ENCODE results near the gene ACVR2B.

Gene ACVR2B

DNA sequence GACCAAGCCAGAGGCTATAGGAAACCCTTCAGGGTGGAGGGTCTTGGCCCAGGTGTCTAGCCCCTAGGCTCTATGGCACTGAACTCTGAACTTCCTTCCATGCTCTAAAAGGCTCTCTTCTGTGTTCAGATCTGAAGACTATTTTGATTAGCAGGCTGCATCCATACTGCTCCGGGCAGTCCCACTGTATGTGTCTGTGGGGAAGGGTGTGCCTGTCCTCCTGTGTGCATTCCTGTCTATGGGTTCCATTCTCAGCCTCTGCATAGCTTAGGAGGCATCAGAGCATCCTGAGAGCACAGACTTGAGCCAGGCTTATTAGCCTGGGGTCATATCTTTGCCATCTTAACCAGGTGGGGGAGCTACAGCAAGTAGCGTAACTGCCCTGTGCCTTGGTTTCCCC, 80.5 kb downstream of the ACVR2B start:
- DNase-seq: no peak

DNA sequence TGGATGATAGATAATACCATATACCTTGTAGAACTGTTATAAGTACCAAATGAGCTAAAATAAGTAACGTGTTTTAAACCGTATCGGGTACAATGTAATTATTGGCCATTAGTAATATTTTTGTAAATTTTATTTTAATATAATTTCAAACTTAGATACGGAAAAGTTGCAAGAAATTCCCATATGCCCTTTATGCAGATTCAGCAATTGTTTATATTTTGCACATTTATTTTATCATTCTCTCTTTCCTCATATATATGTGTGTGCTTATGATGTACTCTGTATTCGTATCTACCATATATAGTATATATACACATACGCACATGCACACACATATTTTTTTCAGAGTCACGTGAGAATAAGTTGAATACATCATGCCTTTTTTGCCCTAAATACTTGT, 80.9 kb downstream of the ACVR2B start:
- no peak for DNase-seq

DNA sequence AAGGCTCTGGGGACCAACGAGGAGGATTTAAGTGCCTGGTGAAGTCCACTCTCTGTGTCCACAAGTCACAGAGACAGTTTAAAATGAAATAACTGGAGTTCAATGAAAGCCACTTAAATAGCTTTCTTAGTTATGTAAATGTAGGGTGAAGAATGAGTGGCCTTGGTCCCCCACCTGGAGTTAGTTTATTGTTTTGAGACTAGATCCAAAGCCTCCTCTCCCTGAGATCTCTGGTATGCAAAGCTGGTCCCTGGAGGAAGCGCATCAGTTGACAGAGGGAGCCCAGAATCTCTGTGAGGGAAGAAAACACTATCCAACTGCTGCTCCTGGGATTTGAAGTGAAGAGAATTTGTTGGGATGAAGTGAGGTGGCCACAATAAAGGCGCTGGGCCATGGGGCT, 83.0 kb downstream of the ACVR2B start:
- no peak for DNase-seq

DNA sequence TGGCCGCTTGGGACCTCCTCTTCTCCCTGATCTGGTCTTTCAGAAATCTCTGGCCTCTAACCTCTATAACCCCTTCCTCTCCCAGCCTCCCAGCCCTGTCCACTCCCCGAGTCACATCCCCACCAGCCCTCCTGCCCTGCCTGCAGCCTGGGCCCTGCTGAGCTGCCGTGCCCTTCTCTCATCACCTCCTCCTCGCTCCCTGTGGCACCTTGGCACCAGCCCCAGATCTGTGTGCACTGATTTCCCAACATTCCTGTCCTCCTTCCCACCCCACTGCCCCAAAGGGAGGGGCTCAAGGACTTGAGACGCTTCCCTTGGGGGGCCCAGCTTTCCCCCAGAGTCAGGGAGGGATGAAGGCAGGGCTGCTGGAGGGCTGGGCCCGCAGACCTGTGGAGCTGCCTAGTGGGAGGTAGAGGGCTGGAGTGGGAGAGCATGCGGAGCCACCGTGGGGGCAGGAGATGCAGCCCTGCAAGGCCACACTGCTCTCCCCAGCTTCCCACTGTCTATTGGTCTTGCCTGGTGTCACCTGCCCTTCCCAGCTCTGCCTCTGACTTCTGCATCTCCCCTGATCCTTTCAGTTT, 85.2 kb downstream of the ACVR2B start:
- DNase-seq: no peak

DNA sequence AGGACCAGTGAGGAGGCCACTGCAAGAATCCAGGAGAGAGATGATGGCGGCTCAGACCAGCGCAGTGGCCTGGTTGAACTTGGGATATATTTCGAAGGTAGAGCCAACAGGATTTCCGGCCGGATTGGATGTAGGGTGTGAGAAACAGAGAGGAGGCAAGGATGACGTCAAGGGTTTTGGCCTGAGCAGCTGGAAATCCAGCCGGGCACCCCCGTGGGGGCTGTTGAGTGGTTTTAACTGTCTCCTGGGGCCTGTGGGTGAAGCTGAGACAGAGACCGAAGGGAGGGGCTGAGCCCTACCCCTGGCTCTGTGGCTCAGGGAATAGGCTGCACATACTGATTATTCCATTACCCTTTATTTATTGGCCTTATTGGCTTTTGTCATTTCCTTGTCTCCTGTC, 88.1 kb downstream of the ACVR2B start:
- DNase-seq: no peak

Measured in activated CD8-positive, alpha-beta memory T cell treated with anti-CD3 and anti-CD28 coated beads, Interleukin-2, amount 50 U/mL, for 4 hours (primary cell).